Neural cell (in vitro differentiated cells): Measurements from ENCODE around the gene SLC6A20.

Experiments
- CTCF ChIP-seq: fragments of 450-650 bp; IDR thresholded peaks from 2 replicates; pipeline ENCODE4 v1.5.1; 2014; ENCODE audit warnings: antibody characterized with exemption, mild to moderate bottlenecking, moderate library complexity; ENCODE audit not compliant: poor library complexity, severe bottlenecking
- EP300 ChIP-seq: fragments of 450-650 bp; conservative IDR thresholded peaks from 2 replicates; pipeline ENCODE4 v1.6.1; 2014; ENCODE audit warnings: antibody characterized with exemption, mild to moderate bottlenecking, moderate library complexity; ENCODE audit not compliant: poor library complexity, severe bottlenecking
- EZH2 ChIP-seq: fragments of 200-600, 300-800 bp; shearing (Covaris generic), sonication (generic); IDR thresholded peaks from 2 replicates; pipeline ENCODE4 v1.6.1; 2014; ENCODE audit warnings: antibody characterized with exemption, low read length, borderline replicate concordance, mild to moderate bottlenecking; ENCODE audit not compliant: insufficient read depth, poor library complexity, severe bottlenecking
- MXI1 ChIP-seq: fragments of 450-650 bp; conservative IDR thresholded peaks from 2 replicates; pipeline ENCODE4 v1.6.1; 2014; ENCODE audit warnings: antibody characterized with exemption, mild to moderate bottlenecking; ENCODE audit not compliant: poor library complexity, severe bottlenecking
- POLR2AphosphoS5 ChIP-seq: IDR thresholded peaks from 2 replicates; pipeline ENCODE4 v1.6.1; 2012
- RAD21 ChIP-seq: fragments of 450-650 bp; conservative IDR thresholded peaks from 2 replicates; pipeline ENCODE4 v1.6.1; 2014; ENCODE audit warnings: antibody characterized with exemption, mild to moderate bottlenecking, moderate library complexity
- REST ChIP-seq: IDR thresholded peaks from 2 replicates; pipeline ENCODE4 v1.6.1; 2012; ENCODE audit warnings: borderline replicate concordance
- SMC3 ChIP-seq: fragments of 450-650 bp; conservative IDR thresholded peaks from 2 replicates; pipeline ENCODE4 v1.6.1; 2014; ENCODE audit warnings: antibody characterized with exemption, mild to moderate bottlenecking, moderate library complexity; ENCODE audit not compliant: poor library complexity
- TAF1 ChIP-seq: IDR thresholded peaks from 2 replicates; pipeline ENCODE4 v1.6.1; 2012; ENCODE audit warnings: low read depth

GRCh38 chr3:45748068-45748467 is 48.3 kb downstream of the SLC6A20 start:
- TF ChIP-seq CTCF (no peak), MXI1 (no peak), SMC3 (no peak), POLR2AphosphoS5 (no peak), REST (no peak), RAD21 (no peak), TAF1 (no peak), EP300 (no peak), EZH2 (no peak)
